K562 (cell line): ENCODE results near the gene AMDHD2. TPM values are rescaled to one million over a fixed set of nuclear protein-coding genes. Genes with fewer than 3 reads are reported as not detected.
"Not testable (repeated sequence)": the region's sequence is repeated elsewhere in the genome, so short reads cannot be mapped to it uniquely, and the experiment has no call there.

Experiments
- ATAC-seq: fragments of 200-7000 bp; cut with Tn5 transposase; 3 replicates; pipeline ENCODE4 v1.9.1; 2020; ENCODE audit warnings: moderate library complexity
- BruUV-seq: library from RNA; stranded (reverse); fragments of 400-500 nt; replicated peaks from 2 replicates; lab custom pipeline; 2021; lab: Mats Ljungman, UMichigan
- CTCF ChIA-PET: fragments of 300-600 bp; formaldehyde crosslinking; extraction: SDS; loops from one replicate; lab custom pipeline; 2021; ENCODE audit warnings: low intra/inter-chr PET ratio; lab: Yijun Ruan, JAX
- POLR2A ChIA-PET: fragments of 300-600, 350-650 bp; sonication (Branson Sonifier 250); formaldehyde crosslinking; extraction: SDS; loops from one replicate; lab custom pipeline; 2021; ENCODE audit warnings: antibody characterized with exemption, inconsistent platforms; lab: Yijun Ruan, JAX
- DNase-seq, 4 experiments: peaks; one replicate each; pipeline versions ENCODE4 v3.0.0 to v3.0.0-alpha.2; 2011 to 2018; ENCODE audit warnings: low spot score in 3 of 4, mixed read lengths in 3 of 4; ENCODE audit errors: extremely low read depth in 1 of 4
- FAIRE-seq: peaks from 2 replicates; lab custom pipeline; 2011; peaks lifted over from hg19 to GRCh38; lab: Jason Lieb, UNC
- H2AFZ ChIP-seq: 2 replicates; pipeline ENCODE4 v1.6.0; 2011; ENCODE audit warnings: low read depth, low read length, control low read depth, inconsistent platforms
- H3K27ac ChIP-seq: fragments of 200-600 bp; 3 replicates; pipeline ENCODE4 v1.8.0; 2011; ENCODE audit warnings: low read depth, mild to moderate bottlenecking, control low read depth, inconsistent platforms, low read length, moderate library complexity, mixed read lengths; ENCODE audit errors: extremely low read depth
- H3K27me3 ChIP-seq, 2 experiments: fragments of 300-600 bp in 1 of 2; 2 replicates in 1 of 2; 3 replicates in 1 of 2; pipeline versions ENCODE4 v1.6.0 to v1.8.0; 2011; ENCODE audit warnings: inconsistent platforms in 2 of 2, low read length in 2 of 2, mild to moderate bottlenecking in 1 of 2, mixed read lengths in 1 of 2, moderate library complexity in 1 of 2; ENCODE audit not compliant: control insufficient read depth in 2 of 2, insufficient read depth in 2 of 2
- H3K36me3 ChIP-seq: fragments of 300-600 bp; 3 replicates; pipeline ENCODE4 v1.8.0; 2011; ENCODE audit warnings: mild to moderate bottlenecking, low read length, inconsistent platforms; ENCODE audit not compliant: control insufficient read depth, insufficient read depth
- H3K4me1 ChIP-seq, 2 experiments: fragments of 200-600 bp in 1 of 2; replicated peaks in 1 of 2; 2 replicates in 1 of 2; 3 replicates in 1 of 2; pipeline versions ENCODE4 v1.5.1 to v1.8.0; 2011; ENCODE audit warnings: inconsistent platforms in 2 of 2, low read length in 2 of 2, mild to moderate bottlenecking in 1 of 2, mixed read lengths in 1 of 2, moderate library complexity in 1 of 2; ENCODE audit not compliant: control insufficient read depth in 2 of 2, insufficient read depth in 2 of 2
- H3K4me2 ChIP-seq: 2 replicates; pipeline ENCODE4 v1.6.1; 2011; ENCODE audit warnings: low read length, control low read depth, inconsistent platforms, mixed read lengths; ENCODE audit not compliant: insufficient read depth
- H3K4me3 ChIP-seq: fragments of 200-600 bp; sonication (generic), shearing (Covaris generic); 2 replicates; pipeline ENCODE4 v1.5.1; 2016; ENCODE audit warnings: control low read depth, inconsistent platforms
- H3K79me2 ChIP-seq: fragments of 200-600 bp; 3 replicates; pipeline ENCODE4 v1.8.0; 2011; ENCODE audit warnings: low read length, inconsistent platforms; ENCODE audit not compliant: control insufficient read depth, insufficient read depth
- H3K9ac ChIP-seq, 2 experiments: 2 replicates each; pipeline versions ENCODE4 v1.6.0 to v1.6.1; 2011; ENCODE audit warnings: low read depth in 2 of 2, low read length in 2 of 2, control low read depth in 1 of 2, inconsistent platforms in 1 of 2, mild to moderate bottlenecking in 1 of 2, mixed read lengths in 1 of 2; ENCODE audit not compliant: insufficient read depth in 1 of 2
- H3K9me1 ChIP-seq: one replicate; pipeline ENCODE4 v1.6.0; 2011; ENCODE audit warnings: inconsistent platforms, mild to moderate bottlenecking, low read length, moderate library complexity; ENCODE audit not compliant: control insufficient read depth, insufficient read depth
- H3K9me3 ChIP-seq: replicated peaks from 2 replicates; pipeline ENCODE4 v1.5.1; 2011; ENCODE audit warnings: low read depth, low read length, inconsistent platforms; ENCODE audit not compliant: control insufficient read depth, insufficient read depth
- H4K20me1 ChIP-seq: replicated peaks from 2 replicates; pipeline ENCODE4 v1.6.1; 2011; ENCODE audit warnings: low read length, inconsistent platforms, mixed read lengths; ENCODE audit not compliant: control insufficient read depth, insufficient read depth
- WGBS: fragments of 100-300 bp; shearing (Covaris generic); methylation state at CpG from one replicate; pipeline ENCODE4 v1.1.6; 2016; ENCODE audit warnings: low coverage, mixed read lengths; ENCODE audit not compliant: insufficient coverage; ENCODE audit errors: missing lambda C conversion rate; 5-methylcytosine and 5-hydroxymethylcytosine counted together
- in situ Hi-C: fragments of 300-500 bp; cut with MboI; formaldehyde crosslinking; loops from 4 replicates; pipeline ENCODE4 v1.15.0; 2018; ENCODE audit warnings: inconsistent platforms, mixed read lengths
- intact Hi-C: fragments of 100-400 bp; cut with micrococcal nuclease; formaldehyde crosslinking; loops from 2 replicates; pipeline ENCODE4 v1.14.2; 2022
- polyA plus RNA-seq, 8 experiments: library from polyadenylated mRNA; depleted of rRNA in 4 of 8; stranded (reverse) in 5 of 8; unstranded in 3 of 8; fragments of >200 nt; fragmentation: Nextera tagmentation in 2 of 8; fragmentation: Illumina TruSeq in 1 of 8; extraction: Ambion mirVana in 2 of 8; extraction: Trizol in 1 of 8; gene quantifications; 2 replicates each; pipeline versions ENCODE4 v1.2.1 to v1.2.3, GENCODE V29; 2011 to 2014; ENCODE audit warnings: inconsistent platforms in 1 of 8, missing spikeins in 1 of 8
- total RNA-seq, 7 experiments: library from RNA; depleted of rRNA in 6 of 7; stranded (reverse); fragments of >200 nt in 6 of 7; fragmentation: Illumina TruSeq in 2 of 7; extraction: Trizol in 2 of 7; gene quantifications; 2 replicates each; pipeline versions ENCODE4 v1.2.1 to v1.2.3, GENCODE V29; 2011 to 2021; ENCODE audit warnings: low replicate concordance in 1 of 7

AMDHD2 gene
- total and polyA plus RNA-seq, 9 of the 15 experiments (the other 6 are each of a cell fraction or from before 2014, with no cell fraction given), result 0.38 to 56.9 (median 18.3) TPM; not detected in 1

DNA sequence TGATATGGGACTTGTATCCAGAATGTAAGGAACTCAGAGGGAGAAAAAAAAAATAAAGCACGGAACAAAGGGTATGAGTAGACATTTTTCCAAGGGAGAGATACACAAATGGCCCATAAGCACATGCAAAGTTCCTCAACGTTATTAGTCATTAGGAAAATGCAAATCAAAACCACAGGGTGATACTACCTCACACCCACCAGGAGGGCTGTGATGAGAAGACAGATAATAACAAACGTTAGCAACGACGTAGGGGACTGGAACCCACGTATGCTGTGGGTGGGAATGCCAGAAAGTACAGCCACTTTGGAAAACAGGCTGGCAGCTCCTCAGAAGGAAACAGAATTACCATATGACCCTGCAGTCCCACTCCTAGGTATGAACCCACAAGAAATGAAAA is 52.5 kb downstream of the AMDHD2 start:
- H3K36me3 ChIP-seq, DNase-seq, H3K4me1 ChIP-seq, FAIRE-seq, H3K27me3 ChIP-seq, H3K9me3 ChIP-seq, in situ Hi-C loops, ATAC-seq, H3K79me2 ChIP-seq, CTCF ChIA-PET, intact Hi-C loops, H4K20me1 ChIP-seq, H3K4me2 ChIP-seq, H3K4me3 ChIP-seq, H3K9me1 ChIP-seq, H3K27ac ChIP-seq, POLR2A ChIA-PET, H2AFZ ChIP-seq, H3K9ac ChIP-seq: not testable (repeated sequence)
- BruUV-seq, result TSS peak; percentile 34
- no CpG with 5 or more reads among the region's 6 CpGs for WGBS

GRCh38 chr16:2575839-2576238 is 55.7 kb downstream of the AMDHD2 start:
- H3K9me1 ChIP-seq, H2AFZ ChIP-seq, H3K4me2 ChIP-seq, H4K20me1 ChIP-seq, H3K4me3 ChIP-seq, DNase-seq, H3K36me3 ChIP-seq, FAIRE-seq, ATAC-seq, H3K9me3 ChIP-seq, CTCF ChIA-PET, in situ Hi-C loops, H3K9ac ChIP-seq, H3K27ac ChIP-seq, H3K4me1 ChIP-seq, H3K79me2 ChIP-seq, BruUV-seq, H3K27me3 ChIP-seq, POLR2A ChIA-PET, intact Hi-C loops: not testable (repeated sequence)
- WGBS, result 96% methylated on average over 5 of the region's 21 CpGs

DNA sequence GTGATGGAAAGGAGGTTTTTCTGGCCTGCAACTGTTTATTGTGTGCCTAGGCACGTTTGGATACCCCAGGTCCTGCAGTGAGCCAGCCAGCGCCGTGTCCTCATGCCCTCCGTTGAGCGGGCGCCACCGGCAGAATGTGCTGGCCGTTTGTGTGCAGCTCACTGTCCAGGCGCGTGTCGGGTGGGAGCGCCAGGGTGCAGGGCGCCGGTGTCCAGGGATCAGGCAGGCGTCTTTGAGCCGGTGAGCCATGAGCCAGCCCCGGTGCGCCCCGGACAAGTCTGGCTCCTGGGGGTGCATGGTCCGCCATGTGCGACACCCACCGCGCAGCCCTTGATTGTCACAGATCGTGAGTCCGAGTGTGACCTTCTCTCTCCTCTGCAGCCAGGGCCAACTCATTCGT is 56.9 kb downstream of the AMDHD2 start:
- CTCF ChIA-PET, POLR2A ChIA-PET: not testable (repeated sequence)

DNA sequence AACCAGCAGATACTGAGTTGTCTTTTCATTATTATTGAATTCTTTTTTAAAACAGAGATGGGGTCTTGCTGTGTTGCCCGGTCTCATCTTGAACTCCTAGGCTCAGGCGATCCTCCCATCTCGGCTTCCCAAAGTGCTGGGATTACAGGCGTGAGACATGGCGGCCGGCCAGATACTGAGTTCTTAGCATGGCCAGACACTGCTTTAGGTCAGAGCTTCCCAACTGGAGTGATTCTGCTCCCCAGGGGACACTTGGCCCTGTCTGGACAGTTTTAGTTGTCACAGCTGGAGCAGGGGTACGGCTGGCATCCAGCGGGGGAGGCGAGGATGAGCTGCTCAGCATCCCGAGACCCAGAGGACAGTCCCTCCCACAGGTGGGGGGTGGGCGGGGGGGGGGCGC is 58.7 kb downstream of the AMDHD2 start:
- ATAC-seq, H3K9ac ChIP-seq, H2AFZ ChIP-seq, H3K27ac ChIP-seq, H3K4me3 ChIP-seq, intact Hi-C loops, FAIRE-seq, H3K9me1 ChIP-seq, H3K79me2 ChIP-seq, POLR2A ChIA-PET, H3K27me3 ChIP-seq, H3K4me1 ChIP-seq, DNase-seq, CTCF ChIA-PET, in situ Hi-C loops, BruUV-seq, H3K4me2 ChIP-seq, H3K36me3 ChIP-seq, H4K20me1 ChIP-seq, H3K9me3 ChIP-seq: not testable (repeated sequence)
- WGBS, result no CpG with 5 or more reads among the region's 12 CpGs

More for the DNA sequence above, 56.9 kb downstream of the AMDHD2 start:
- H3K9me3 ChIP-seq, H3K79me2 ChIP-seq, H3K27ac ChIP-seq, intact Hi-C loops, ATAC-seq, H4K20me1 ChIP-seq, in situ Hi-C loops, H3K36me3 ChIP-seq, BruUV-seq, H3K27me3 ChIP-seq, FAIRE-seq, H2AFZ ChIP-seq, H3K4me3 ChIP-seq, H3K9me1 ChIP-seq, H3K4me2 ChIP-seq, DNase-seq, H3K4me1 ChIP-seq, H3K9ac ChIP-seq: not testable (repeated sequence)
- no CpG with 5 or more reads among the region's 26 CpGs for WGBS
